GM18505 (cell line): ENCODE measurements around the gene PEX11B.

Experiments
- ATAC-seq: cut with Tn5 transposase; IDR thresholded peaks from one replicate; pipeline ENCODE4 v1.9.1; 2021; ENCODE audit not compliant: unreplicated experiment
- POLR2A ChIP-seq: IDR thresholded peaks from 4 replicates; pipeline ENCODE4 v1.6.1; 2011; ENCODE audit warnings: borderline replicate concordance; ENCODE audit not compliant: insufficient read depth, insufficient read length; ENCODE audit errors: extremely low read depth

PEX11B gene

GRCh38 chr1:145959333-145959732 is 40.8 kb upstream of the PEX11B start:
- no peak for ATAC-seq
- no peak for TF ChIP-seq POLR2A

GRCh38 chr1:145958734-145959133 is 40.2 kb upstream of the PEX11B start:
- no peak for ATAC-seq
- no peak for TF ChIP-seq POLR2A

GRCh38 chr1:145957443-145958319 is 39.2 kb upstream of the PEX11B start, which contains the start of gene LIX1L:
Gene LIX1L (minus strand): TSS chr1:145958017. CDS start chr1:145957927, 90 bp downstream.
- TF ChIP-seq POLR2A: peak; percentile 77
- peak; percentile 88 for ATAC-seq

GRCh38 chr1:145956781-145957442 is 38.4 kb upstream of the PEX11B start:
- TF ChIP-seq POLR2A: no peak
- no peak for ATAC-seq

GRCh38 chr1:145956361-145956760 is 37.8 kb upstream of the PEX11B start:
- no peak for TF ChIP-seq POLR2A
- no peak for ATAC-seq

- TF ChIP-seq POLR2A: no peak
- no peak for ATAC-seq
Measured at GRCh38 chr1:145955436-145955835, 36.9 kb upstream of the PEX11B start.

GRCh38 chr1:145953861-145954260 is 35.3 kb upstream of the PEX11B start:
- no peak for TF ChIP-seq POLR2A
- ATAC-seq: no peak

GRCh38 chr1:145952903-145953302 is 34.4 kb upstream of the PEX11B start:
- no peak for TF ChIP-seq POLR2A
- ATAC-seq: no peak

GRCh38 chr1:145951526-145951925 is 33.0 kb upstream of the PEX11B start:
- no peak for ATAC-seq

GRCh38 chr1:145949219-145949618 is 30.7 kb upstream of the PEX11B start:
- no peak for TF ChIP-seq POLR2A
- no peak for ATAC-seq

More at GRCh38 chr1:145951526-145951925, 33.0 kb upstream of the PEX11B start:
- TF ChIP-seq POLR2A: no peak

- no peak for TF ChIP-seq POLR2A
Measured at GRCh38 chr1:145947551-145947950, 29.0 kb upstream of the PEX11B start.

GRCh38 chr1:145946477-145946986 is 28.0 kb upstream of the PEX11B start:
- no peak for ATAC-seq
- no peak for TF ChIP-seq POLR2A

More at GRCh38 chr1:145947551-145947950, 29.0 kb upstream of the PEX11B start:
- ATAC-seq: no peak

- TF ChIP-seq POLR2A: no peak
- ATAC-seq: no peak
Measured at GRCh38 chr1:145944532-145944931, 26.0 kb upstream of the PEX11B start.
